WTC11 (cell line): Measurements from ENCODE around the gene SLC22A7. TPM values are rescaled to one million over a fixed set of nuclear protein-coding genes. Genes with fewer than 3 reads are reported as not detected.

Source experiments
- ATAC-seq: fragments of 200-7000 bp; cut with Tn5 transposase; 2 replicates; pipeline ENCODE4 v1.10.0; 2021; ENCODE audit warnings: mild to moderate bottlenecking, moderate library complexity
- CTCF ChIA-PET: fragments of 300-600 bp; sonication (Branson Sonifier 250); formaldehyde crosslinking; loops from one replicate; lab custom pipeline; 2021; ENCODE audit warnings: antibody characterized with exemption; lab: Charles Lee
- POLR2A ChIA-PET: fragments of 350-600 bp; sonication (Branson Sonifier 250); formaldehyde crosslinking; loops from one replicate; lab custom pipeline; 2021; ENCODE audit warnings: antibody characterized with exemption; lab: Charles Lee
- DNase-seq: peaks from one replicate; pipeline ENCODE4 v3.0.0; 2021; ENCODE audit warnings: low spot score
- H3K27ac Mint-ChIP-seq: 2 replicates; pipeline ENCODE4 v1.8.0; 2021; ENCODE audit warnings: mixed read lengths
- H3K27me3 Mint-ChIP-seq: 2 replicates; pipeline ENCODE4 v1.8.0; 2021; ENCODE audit warnings: low read depth, mild to moderate bottlenecking, moderate library complexity, mixed read lengths
- H3K36me3 Mint-ChIP-seq: 2 replicates; pipeline ENCODE4 v1.8.0; 2021; ENCODE audit warnings: mixed read lengths
- H3K4me1 Mint-ChIP-seq: 2 replicates; pipeline ENCODE4 v1.8.0; 2022; ENCODE audit warnings: mixed read lengths
- H3K4me3 Mint-ChIP-seq: 2 replicates; pipeline ENCODE4 v1.8.0; 2021; ENCODE audit warnings: mild to moderate bottlenecking, moderate library complexity, mixed read lengths
- H3K9me3 Mint-ChIP-seq: 2 replicates; pipeline ENCODE4 v1.8.0; 2021; ENCODE audit warnings: mixed read lengths
- CREM ChIP-seq: sonication (generic); formaldehyde crosslinking; IDR thresholded peaks from 2 replicates; pipeline ENCODE4 v1.8.1; 2022; ENCODE audit warnings: mild to moderate bottlenecking, missing genetic modification reagents, moderate library complexity
- ELF4 ChIP-seq: sonication (generic); formaldehyde crosslinking; IDR thresholded peaks from 2 replicates; pipeline ENCODE4 v1.8.1; 2022; ENCODE audit warnings: low read depth, mild to moderate bottlenecking, moderate library complexity, missing genetic modification reagents
- MYBL2 ChIP-seq: sonication (generic); formaldehyde crosslinking; IDR thresholded peaks from 2 replicates; pipeline ENCODE4 v1.8.1; 2023; ENCODE audit warnings: mild to moderate bottlenecking, moderate library complexity, missing genetic modification reagents
- NFATC4 ChIP-seq: fragments of 250-450 bp; sonication (Bioruptor Pico); IDR thresholded peaks from 2 replicates; pipeline ENCODE4 v1.9.0; 2021; ENCODE audit warnings: mild to moderate bottlenecking
- NR1H2 ChIP-seq: sonication (generic); formaldehyde crosslinking; IDR thresholded peaks from 2 replicates; pipeline ENCODE4 v1.9.0; 2021; ENCODE audit warnings: mild to moderate bottlenecking, moderate library complexity, missing genetic modification reagents
- ZNF121 ChIP-seq: sonication (generic); formaldehyde crosslinking; IDR thresholded peaks from 2 replicates; pipeline ENCODE4 v1.8.0; 2023; ENCODE audit warnings: missing genetic modification reagents
- ZNF317 ChIP-seq: sonication (generic); formaldehyde crosslinking; IDR thresholded peaks from 2 replicates; pipeline ENCODE4 v1.8.1; 2023; ENCODE audit warnings: low read depth, mild to moderate bottlenecking, moderate library complexity, missing genetic modification reagents, borderline replicate concordance
- ZNF416 ChIP-seq: fragments of 250-450 bp; sonication (Bioruptor Pico); IDR thresholded peaks from 2 replicates; pipeline ENCODE4 v1.9.0; 2021; ENCODE audit warnings: mild to moderate bottlenecking, inconsistent platforms
- total RNA-seq: library from RNA; stranded (reverse); gene quantifications from 3 replicates; pipeline ENCODE4 v1.2.3, GENCODE V29; 2021
- TF ChIP-seq, protein P1 (sequence below): sonication (generic); formaldehyde crosslinking; IDR thresholded peaks from 2 replicates; pipeline ENCODE4 v1.8.0; 2022; ENCODE audit warnings: missing genetic modification reagents
- TF ChIP-seq, protein P2 (sequence below): sonication (generic); formaldehyde crosslinking; IDR thresholded peaks from 2 replicates; pipeline ENCODE4 v1.8.1; 2023; ENCODE audit warnings: mild to moderate bottlenecking, missing genetic modification reagents, borderline replicate concordance
- TF ChIP-seq, protein P3 (sequence below): fragments of 250-450 bp; sonication (Bioruptor Pico); IDR thresholded peaks from 2 replicates; pipeline ENCODE4 v1.8.0; 2021; ENCODE audit warnings: mild to moderate bottlenecking
- TF ChIP-seq, protein P4 (sequence below): sonication (generic); formaldehyde crosslinking; IDR thresholded peaks from 2 replicates; pipeline ENCODE4 v1.8.0; 2022; ENCODE audit warnings: mild to moderate bottlenecking, missing genetic modification reagents
- TF ChIP-seq, protein P5 (sequence below): sonication (generic); formaldehyde crosslinking; IDR thresholded peaks from 2 replicates; pipeline ENCODE4 v1.8.1; 2022; ENCODE audit warnings: low read depth, mild to moderate bottlenecking, moderate library complexity, missing genetic modification reagents, borderline replicate concordance
- TF ChIP-seq, protein P6 (sequence below): fragments of 250-450 bp; sonication (Bioruptor Pico); conservative IDR thresholded peaks from 2 replicates; pipeline ENCODE4 v1.9.0; 2021; ENCODE audit warnings: mild to moderate bottlenecking
- TF ChIP-seq, protein P7 (sequence below): fragments of 250-450 bp; sonication (Bioruptor Pico); IDR thresholded peaks from 2 replicates; pipeline ENCODE4 v1.9.0; 2021; ENCODE audit warnings: mild to moderate bottlenecking, borderline replicate concordance

SLC22A7 gene
- total RNA-seq, 1 experiment from 2014 or later: not detected

DNA sequence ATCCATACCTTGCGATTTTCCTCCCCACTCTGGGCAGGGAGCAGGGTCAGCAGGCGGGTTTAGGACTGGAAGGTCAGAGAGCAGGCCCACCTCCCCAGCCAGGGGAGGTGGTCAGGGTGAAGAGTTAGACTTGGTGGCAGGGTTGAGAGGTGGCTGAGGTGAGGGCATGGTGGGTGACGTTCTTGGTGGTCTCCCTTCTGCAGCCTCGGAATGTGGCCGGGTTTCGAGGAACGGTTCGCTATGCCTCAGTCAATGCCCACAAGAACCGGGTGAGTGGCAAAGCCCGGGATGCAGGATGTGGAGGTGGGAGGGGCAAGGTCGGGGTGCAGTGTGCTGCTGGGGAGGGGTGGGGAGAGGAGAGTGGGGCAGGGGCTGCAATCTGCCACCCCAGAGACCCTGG, 43.2 kb upstream of the SLC22A7 start (continued):
- TF ChIP-seq, protein P1, sequence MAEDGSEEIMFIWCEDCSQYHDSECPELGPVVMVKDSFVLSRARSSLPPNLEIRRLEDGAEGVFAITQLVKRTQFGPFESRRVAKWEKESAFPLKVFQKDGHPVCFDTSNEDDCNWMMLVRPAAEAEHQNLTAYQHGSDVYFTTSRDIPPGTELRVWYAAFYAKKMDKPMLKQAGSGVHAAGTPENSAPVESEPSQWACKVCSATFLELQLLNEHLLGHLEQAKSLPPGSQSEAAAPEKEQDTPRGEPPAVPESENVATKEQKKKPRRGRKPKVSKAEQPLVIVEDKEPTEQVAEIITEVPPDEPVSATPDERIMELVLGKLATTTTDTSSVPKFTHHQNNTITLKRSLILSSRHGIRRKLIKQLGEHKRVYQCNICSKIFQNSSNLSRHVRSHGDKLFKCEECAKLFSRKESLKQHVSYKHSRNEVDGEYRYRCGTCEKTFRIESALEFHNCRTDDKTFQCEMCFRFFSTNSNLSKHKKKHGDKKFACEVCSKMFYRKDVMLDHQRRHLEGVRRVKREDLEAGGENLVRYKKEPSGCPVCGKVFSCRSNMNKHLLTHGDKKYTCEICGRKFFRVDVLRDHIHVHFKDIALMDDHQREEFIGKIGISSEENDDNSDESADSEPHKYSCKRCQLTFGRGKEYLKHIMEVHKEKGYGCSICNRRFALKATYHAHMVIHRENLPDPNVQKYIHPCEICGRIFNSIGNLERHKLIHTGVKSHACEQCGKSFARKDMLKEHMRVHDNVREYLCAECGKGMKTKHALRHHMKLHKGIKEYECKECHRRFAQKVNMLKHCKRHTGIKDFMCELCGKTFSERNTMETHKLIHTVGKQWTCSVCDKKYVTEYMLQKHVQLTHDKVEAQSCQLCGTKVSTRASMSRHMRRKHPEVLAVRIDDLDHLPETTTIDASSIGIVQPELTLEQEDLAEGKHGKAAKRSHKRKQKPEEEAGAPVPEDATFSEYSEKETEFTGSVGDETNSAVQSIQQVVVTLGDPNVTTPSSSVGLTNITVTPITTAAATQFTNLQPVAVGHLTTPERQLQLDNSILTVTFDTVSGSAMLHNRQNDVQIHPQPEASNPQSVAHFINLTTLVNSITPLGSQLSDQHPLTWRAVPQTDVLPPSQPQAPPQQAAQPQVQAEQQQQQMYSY: no peak; the same call in 1 of the 2 replicates
- TF ChIP-seq, protein P2, sequence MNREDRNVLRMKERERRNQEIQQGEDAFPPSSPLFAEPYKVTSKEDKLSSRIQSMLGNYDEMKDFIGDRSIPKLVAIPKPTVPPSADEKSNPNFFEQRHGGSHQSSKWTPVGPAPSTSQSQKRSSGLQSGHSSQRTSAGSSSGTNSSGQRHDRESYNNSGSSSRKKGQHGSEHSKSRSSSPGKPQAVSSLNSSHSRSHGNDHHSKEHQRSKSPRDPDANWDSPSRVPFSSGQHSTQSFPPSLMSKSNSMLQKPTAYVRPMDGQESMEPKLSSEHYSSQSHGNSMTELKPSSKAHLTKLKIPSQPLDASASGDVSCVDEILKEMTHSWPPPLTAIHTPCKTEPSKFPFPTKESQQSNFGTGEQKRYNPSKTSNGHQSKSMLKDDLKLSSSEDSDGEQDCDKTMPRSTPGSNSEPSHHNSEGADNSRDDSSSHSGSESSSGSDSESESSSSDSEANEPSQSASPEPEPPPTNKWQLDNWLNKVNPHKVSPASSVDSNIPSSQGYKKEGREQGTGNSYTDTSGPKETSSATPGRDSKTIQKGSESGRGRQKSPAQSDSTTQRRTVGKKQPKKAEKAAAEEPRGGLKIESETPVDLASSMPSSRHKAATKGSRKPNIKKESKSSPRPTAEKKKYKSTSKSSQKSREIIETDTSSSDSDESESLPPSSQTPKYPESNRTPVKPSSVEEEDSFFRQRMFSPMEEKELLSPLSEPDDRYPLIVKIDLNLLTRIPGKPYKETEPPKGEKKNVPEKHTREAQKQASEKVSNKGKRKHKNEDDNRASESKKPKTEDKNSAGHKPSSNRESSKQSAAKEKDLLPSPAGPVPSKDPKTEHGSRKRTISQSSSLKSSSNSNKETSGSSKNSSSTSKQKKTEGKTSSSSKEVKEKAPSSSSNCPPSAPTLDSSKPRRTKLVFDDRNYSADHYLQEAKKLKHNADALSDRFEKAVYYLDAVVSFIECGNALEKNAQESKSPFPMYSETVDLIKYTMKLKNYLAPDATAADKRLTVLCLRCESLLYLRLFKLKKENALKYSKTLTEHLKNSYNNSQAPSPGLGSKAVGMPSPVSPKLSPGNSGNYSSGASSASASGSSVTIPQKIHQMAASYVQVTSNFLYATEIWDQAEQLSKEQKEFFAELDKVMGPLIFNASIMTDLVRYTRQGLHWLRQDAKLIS (CRISPR knock-in tag): no peak

DNA sequence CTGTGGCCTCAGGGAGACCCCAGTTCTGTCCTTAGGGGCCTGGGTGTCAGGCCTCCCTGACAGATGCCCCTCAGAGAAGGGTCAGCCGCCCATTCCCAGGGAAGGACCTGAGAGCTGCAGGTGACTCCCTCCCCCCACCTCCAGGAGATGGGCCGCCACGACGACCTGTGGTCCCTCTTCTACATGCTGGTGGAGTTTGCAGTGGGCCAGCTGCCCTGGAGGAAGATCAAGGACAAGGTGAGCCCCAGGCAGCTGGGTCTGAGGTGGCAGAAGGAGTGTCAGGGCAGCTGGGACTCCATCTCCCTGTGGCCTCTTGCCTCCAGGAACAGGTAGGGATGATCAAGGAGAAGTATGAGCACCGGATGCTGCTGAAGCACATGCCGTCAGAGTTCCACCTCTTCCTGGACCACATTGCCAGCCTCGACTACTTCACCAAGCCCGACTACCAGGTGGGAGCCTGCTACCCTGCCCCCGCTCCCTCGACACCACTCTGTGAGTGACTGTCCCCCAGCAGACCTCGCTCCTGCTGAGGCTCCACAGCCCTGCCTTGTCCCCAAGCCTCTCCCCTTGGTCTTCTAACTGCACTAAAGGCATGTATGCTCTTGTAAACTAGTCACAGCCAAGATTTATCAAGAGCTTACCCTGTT, 42.5 kb upstream of the SLC22A7 start:
- Mint-ChIP-seq H3K9me3 (no peaks in the 10 kb centered on the region), H3K27me3 (peaks cover 7% of the 10 kb centered on the region), H3K36me3 (no peaks in the 10 kb centered on the region), H3K27ac (no peak overlapping the region), H3K4me1 (peaks cover 26% of the 10 kb centered on the region), H3K4me3 (no peak overlapping the region)
- ChIA-PET CTCF (interaction anchor here (0.8 to 1.8 kb wide), 6 partner anchors 10 to 112 kb away, joined by 3 to 5 read pairs (median 3); partner anchors contain the start of gene CRIP3), POLR2A (no interaction called here)
- no peak for DNase-seq
- ATAC-seq: no peak
- TF ChIP-seq NFATC4 (CRISPR knock-in tag): no peak
- no peak for TF ChIP-seq MYBL2
- no peak for TF ChIP-seq CREM (CRISPR knock-in tag)
- TF ChIP-seq, protein P3, sequence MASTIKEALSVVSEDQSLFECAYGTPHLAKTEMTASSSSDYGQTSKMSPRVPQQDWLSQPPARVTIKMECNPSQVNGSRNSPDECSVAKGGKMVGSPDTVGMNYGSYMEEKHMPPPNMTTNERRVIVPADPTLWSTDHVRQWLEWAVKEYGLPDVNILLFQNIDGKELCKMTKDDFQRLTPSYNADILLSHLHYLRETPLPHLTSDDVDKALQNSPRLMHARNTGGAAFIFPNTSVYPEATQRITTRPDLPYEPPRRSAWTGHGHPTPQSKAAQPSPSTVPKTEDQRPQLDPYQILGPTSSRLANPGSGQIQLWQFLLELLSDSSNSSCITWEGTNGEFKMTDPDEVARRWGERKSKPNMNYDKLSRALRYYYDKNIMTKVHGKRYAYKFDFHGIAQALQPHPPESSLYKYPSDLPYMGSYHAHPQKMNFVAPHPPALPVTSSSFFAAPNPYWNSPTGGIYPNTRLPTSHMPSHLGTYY (CRISPR knock-in tag): no peak
- TF ChIP-seq, protein P4, sequence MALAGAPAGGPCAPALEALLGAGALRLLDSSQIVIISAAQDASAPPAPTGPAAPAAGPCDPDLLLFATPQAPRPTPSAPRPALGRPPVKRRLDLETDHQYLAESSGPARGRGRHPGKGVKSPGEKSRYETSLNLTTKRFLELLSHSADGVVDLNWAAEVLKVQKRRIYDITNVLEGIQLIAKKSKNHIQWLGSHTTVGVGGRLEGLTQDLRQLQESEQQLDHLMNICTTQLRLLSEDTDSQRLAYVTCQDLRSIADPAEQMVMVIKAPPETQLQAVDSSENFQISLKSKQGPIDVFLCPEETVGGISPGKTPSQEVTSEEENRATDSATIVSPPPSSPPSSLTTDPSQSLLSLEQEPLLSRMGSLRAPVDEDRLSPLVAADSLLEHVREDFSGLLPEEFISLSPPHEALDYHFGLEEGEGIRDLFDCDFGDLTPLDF (CRISPR knock-in tag): no peak
- TF ChIP-seq, protein P5, sequence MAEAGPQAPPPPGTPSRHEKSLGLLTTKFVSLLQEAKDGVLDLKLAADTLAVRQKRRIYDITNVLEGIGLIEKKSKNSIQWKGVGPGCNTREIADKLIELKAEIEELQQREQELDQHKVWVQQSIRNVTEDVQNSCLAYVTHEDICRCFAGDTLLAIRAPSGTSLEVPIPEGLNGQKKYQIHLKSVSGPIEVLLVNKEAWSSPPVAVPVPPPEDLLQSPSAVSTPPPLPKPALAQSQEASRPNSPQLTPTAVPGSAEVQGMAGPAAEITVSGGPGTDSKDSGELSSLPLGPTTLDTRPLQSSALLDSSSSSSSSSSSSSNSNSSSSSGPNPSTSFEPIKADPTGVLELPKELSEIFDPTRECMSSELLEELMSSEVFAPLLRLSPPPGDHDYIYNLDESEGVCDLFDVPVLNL (CRISPR knock-in tag): no peak
- TF ChIP-seq, protein P6, sequence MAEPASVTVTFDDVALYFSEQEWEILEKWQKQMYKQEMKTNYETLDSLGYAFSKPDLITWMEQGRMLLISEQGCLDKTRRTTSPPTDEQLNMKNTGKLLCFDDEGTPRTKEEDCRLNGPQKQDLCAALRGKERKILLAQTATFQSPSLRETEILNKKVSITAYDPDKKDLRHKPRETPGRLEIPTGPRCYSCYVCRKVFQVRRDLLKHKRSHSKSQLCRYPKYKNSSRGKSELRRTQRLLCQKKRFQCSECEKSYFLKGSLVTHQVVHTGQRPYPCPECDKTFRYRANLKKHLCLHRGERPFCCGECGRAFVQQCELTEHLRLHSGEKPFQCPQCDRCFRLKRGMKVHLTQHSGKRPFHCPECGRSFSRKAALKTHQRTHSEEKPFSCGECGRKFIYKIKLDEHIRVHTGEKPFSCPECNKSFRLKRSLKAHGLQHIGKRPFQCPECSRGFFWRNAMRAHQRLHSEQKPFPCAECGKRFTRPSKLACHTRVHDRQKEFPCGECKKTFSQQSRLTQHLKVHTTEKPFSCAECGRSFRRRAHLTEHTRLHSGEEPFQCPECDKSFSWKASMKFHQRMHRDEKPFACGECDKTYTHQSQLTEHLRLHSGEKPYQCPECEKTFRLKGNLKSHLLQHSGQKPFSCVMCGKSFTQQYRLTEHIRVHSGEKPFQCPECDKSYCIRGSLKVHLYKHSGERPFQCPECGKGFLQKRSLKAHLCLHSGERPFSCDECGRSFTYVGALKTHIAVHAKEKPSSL (CRISPR knock-in tag): no peak
- TF ChIP-seq ZNF416: no peak
- TF ChIP-seq, protein P7, sequence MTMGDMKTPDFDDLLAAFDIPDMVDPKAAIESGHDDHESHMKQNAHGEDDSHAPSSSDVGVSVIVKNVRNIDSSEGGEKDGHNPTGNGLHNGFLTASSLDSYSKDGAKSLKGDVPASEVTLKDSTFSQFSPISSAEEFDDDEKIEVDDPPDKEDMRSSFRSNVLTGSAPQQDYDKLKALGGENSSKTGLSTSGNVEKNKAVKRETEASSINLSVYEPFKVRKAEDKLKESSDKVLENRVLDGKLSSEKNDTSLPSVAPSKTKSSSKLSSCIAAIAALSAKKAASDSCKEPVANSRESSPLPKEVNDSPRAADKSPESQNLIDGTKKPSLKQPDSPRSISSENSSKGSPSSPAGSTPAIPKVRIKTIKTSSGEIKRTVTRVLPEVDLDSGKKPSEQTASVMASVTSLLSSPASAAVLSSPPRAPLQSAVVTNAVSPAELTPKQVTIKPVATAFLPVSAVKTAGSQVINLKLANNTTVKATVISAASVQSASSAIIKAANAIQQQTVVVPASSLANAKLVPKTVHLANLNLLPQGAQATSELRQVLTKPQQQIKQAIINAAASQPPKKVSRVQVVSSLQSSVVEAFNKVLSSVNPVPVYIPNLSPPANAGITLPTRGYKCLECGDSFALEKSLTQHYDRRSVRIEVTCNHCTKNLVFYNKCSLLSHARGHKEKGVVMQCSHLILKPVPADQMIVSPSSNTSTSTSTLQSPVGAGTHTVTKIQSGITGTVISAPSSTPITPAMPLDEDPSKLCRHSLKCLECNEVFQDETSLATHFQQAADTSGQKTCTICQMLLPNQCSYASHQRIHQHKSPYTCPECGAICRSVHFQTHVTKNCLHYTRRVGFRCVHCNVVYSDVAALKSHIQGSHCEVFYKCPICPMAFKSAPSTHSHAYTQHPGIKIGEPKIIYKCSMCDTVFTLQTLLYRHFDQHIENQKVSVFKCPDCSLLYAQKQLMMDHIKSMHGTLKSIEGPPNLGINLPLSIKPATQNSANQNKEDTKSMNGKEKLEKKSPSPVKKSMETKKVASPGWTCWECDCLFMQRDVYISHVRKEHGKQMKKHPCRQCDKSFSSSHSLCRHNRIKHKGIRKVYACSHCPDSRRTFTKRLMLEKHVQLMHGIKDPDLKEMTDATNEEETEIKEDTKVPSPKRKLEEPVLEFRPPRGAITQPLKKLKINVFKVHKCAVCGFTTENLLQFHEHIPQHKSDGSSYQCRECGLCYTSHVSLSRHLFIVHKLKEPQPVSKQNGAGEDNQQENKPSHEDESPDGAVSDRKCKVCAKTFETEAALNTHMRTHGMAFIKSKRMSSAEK (CRISPR knock-in tag): no peak
- TF ChIP-seq ZNF317 (CRISPR knock-in tag): no peak
- TF ChIP-seq NR1H2 (CRISPR knock-in tag): no peak
- no peak for TF ChIP-seq ZNF121 (CRISPR knock-in tag)
- no peak for TF ChIP-seq ELF4
